GM12878 (cell line): ENCODE measurements around the gene METTL8. TPM values are rescaled to one million over a fixed set of nuclear protein-coding genes. Genes with fewer than 3 reads are reported as not detected.

Source experiments
- ATF7 ChIP-seq: fragments of 450-650 bp; IDR thresholded peaks from 2 replicates; pipeline ENCODE4 v1.6.1; 2016; ENCODE audit warnings: low read depth, mild to moderate bottlenecking
- CHD4 ChIP-seq: fragments of 200-600 bp; sonication (generic); IDR thresholded peaks from 2 replicates; pipeline ENCODE4 v1.6.1; 2016; ENCODE audit warnings: mild to moderate bottlenecking
- HDAC6 ChIP-seq: fragments of 200-600 bp; sonication (generic); IDR thresholded peaks from one replicate; pipeline ENCODE4 v1.8.0; 2017; ENCODE audit warnings: antibody characterized with exemption; ENCODE audit not compliant: unreplicated experiment
- MXI1 ChIP-seq: fragments of 150-350 bp; IDR thresholded peaks from 2 replicates; pipeline ENCODE4 v1.6.1; 2011; ENCODE audit warnings: low read depth, mild to moderate bottlenecking, inconsistent platforms, low read length, improper control_type of control experiment
- NFIC ChIP-seq: IDR thresholded peaks from 2 replicates; pipeline ENCODE4 v1.6.1; 2012; ENCODE audit warnings: low read depth, mild to moderate bottlenecking, inconsistent platforms, low read length, moderate library complexity
- POLR2AphosphoS5 ChIP-seq: IDR thresholded peaks from 2 replicates; pipeline ENCODE4 v1.6.1; 2011; ENCODE audit warnings: mild to moderate bottlenecking, low read length, inconsistent platforms
- RB1 ChIP-seq: fragments of 450-650 bp; formaldehyde crosslinking; IDR thresholded peaks from 2 replicates; pipeline ENCODE4 v1.6.1; 2017; ENCODE audit warnings: mild to moderate bottlenecking, borderline replicate concordance
- RBBP5 ChIP-seq: fragments of 200-600 bp; sonication (generic); conservative IDR thresholded peaks from 2 replicates; pipeline ENCODE4 v1.6.1; 2016
- SMAD1 ChIP-seq: fragments of 450-650 bp; IDR thresholded peaks from 2 replicates; pipeline ENCODE4 v1.6.1; 2018; ENCODE audit warnings: mild to moderate bottlenecking, low read depth; ENCODE audit not compliant: partially characterized antibody
- SMAD5 ChIP-seq: IDR thresholded peaks from 2 replicates; pipeline ENCODE4 v1.6.1; 2016; ENCODE audit warnings: antibody characterized with exemption, low read depth
- SRF ChIP-seq, 2 experiments: IDR thresholded peaks; 2 replicates each; pipeline ENCODE4 v1.6.1; 2011; ENCODE audit warnings: low read depth in 2 of 2, low read length in 2 of 2, mild to moderate bottlenecking in 1 of 2, moderate library complexity in 1 of 2
- STAT1 ChIP-seq: fragments of 450-650 bp; conservative IDR thresholded peaks from 2 replicates; pipeline ENCODE4 v1.6.1; 2014; ENCODE audit warnings: antibody characterized with exemption, mild to moderate bottlenecking
- TBL1XR1 ChIP-seq: IDR thresholded peaks from 2 replicates; pipeline ENCODE4 v1.6.1; 2012; ENCODE audit warnings: low read depth, low read length, improper control_type of control experiment
- TCF12 ChIP-seq: IDR thresholded peaks from 2 replicates; pipeline ENCODE4 v1.6.1; 2011; ENCODE audit warnings: low read depth, mild to moderate bottlenecking, low read length
- WRNIP1 ChIP-seq: IDR thresholded peaks from 2 replicates; pipeline ENCODE4 v1.6.1; 2011; ENCODE audit warnings: low read depth, low read length, improper control_type of control experiment, borderline replicate concordance
- ZNF274 ChIP-seq: IDR thresholded peaks from one replicate; pipeline ENCODE4 v1.8.0; 2011; ENCODE audit not compliant: insufficient read length, insufficient read depth
- ZNF384 ChIP-seq: IDR thresholded peaks from 2 replicates; pipeline ENCODE4 v1.6.1; 2012; ENCODE audit warnings: low read depth, mild to moderate bottlenecking, low read length, improper control_type of control experiment, borderline replicate concordance
- ZSCAN29 ChIP-seq: fragments of 450-650 bp; IDR thresholded peaks from 2 replicates; pipeline ENCODE4 v1.6.1; 2017; ENCODE audit warnings: mild to moderate bottlenecking, moderate library complexity
- ZZZ3 ChIP-seq: IDR thresholded peaks from 2 replicates; pipeline ENCODE4 v1.6.1; 2011; ENCODE audit warnings: low read depth; ENCODE audit not compliant: control insufficient read depth, insufficient read length
- polyA plus RNA-seq, 11 experiments: library from polyadenylated mRNA; depleted of rRNA in 4 of 11; unstranded in 6 of 11; stranded (reverse) in 5 of 11; fragments of >200 nt; fragmentation: Nextera tagmentation in 4 of 11; fragmentation: Illumina TruSeq in 1 of 11; extraction: Ambion mirVana in 4 of 11; extraction: Trizol in 1 of 11; gene quantifications; 1 replicate in 1 of 11; 2 replicates in 10 of 11; pipeline versions ENCODE4 v1.2.1 to v1.2.3, GENCODE V29; 2011 to 2016; ENCODE audit warnings: inconsistent platforms in 2 of 11, missing spikeins in 2 of 11, low read depth in 1 of 11
- total RNA-seq, 4 experiments: library from RNA; depleted of rRNA in 3 of 4; stranded (reverse); fragments of >200 nt in 3 of 4; fragmentation: Illumina TruSeq in 1 of 4; extraction: Trizol in 1 of 4; gene quantifications; 2 replicates each; pipeline versions ENCODE4 v1.2.1 to v1.2.3, GENCODE V29; 2013 to 2021
- TF ChIP-seq, protein P1 (sequence below): fragments of 450-650 bp; IDR thresholded peaks from 2 replicates; pipeline ENCODE4 v1.6.1; 2016; ENCODE audit warnings: mild to moderate bottlenecking
- TF ChIP-seq, protein P2 (sequence below): fragments of 450-650 bp; IDR thresholded peaks from 2 replicates; pipeline ENCODE4 v1.6.1; 2017; ENCODE audit warnings: antibody characterized with exemption, mild to moderate bottlenecking, moderate library complexity
- TF ChIP-seq, protein P3 (sequence below): fragments of 450-650 bp; IDR thresholded peaks from 2 replicates; pipeline ENCODE4 v1.6.1; 2018; ENCODE audit warnings: borderline replicate concordance, mild to moderate bottlenecking; ENCODE audit not compliant: partially characterized antibody

The METTL8 gene
- total and polyA plus RNA-seq, 10 of the 15 experiments (the other 5 are each of a cell fraction or from before 2014, with no cell fraction given), result 30.8 to 96.3 (median 51.5) TPM

GRCh38 chr2:171406044-171406443 lies 27.7 kb downstream of the METTL8 start (continued):
- TF ChIP-seq NFIC (peak; percentile 71; the same call in 1 of the 2 replicates), SMAD1 (no peak), CHD4 (no peak), ZNF274 (no peak), SMAD5 (no peak), POLR2AphosphoS5 (no peak), STAT1 (no peak), ZNF384 (no peak), TBL1XR1 (no peak), HDAC6 (no peak), ZZZ3 (no peak), ZSCAN29 (no peak), SRF (IDR thresholded peaks at IDR 0.05; ENCODE audit: low read depth in 2 of 2, low read length in 2 of 2) (no peak), ATF7 (no peak), RB1 (no peak), TCF12 (0 out of 2 replicates have a peak, but pooled peaks have one; percentile 38), RBBP5 (no peak), WRNIP1 (no peak), MXI1 (no peak)
- TF ChIP-seq, protein P1, sequence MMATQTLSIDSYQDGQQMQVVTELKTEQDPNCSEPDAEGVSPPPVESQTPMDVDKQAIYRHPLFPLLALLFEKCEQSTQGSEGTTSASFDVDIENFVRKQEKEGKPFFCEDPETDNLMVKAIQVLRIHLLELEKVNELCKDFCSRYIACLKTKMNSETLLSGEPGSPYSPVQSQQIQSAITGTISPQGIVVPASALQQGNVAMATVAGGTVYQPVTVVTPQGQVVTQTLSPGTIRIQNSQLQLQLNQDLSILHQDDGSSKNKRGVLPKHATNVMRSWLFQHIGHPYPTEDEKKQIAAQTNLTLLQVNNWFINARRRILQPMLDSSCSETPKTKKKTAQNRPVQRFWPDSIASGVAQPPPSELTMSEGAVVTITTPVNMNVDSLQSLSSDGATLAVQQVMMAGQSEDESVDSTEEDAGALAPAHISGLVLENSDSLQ, result no peak
- TF ChIP-seq, protein P2, sequence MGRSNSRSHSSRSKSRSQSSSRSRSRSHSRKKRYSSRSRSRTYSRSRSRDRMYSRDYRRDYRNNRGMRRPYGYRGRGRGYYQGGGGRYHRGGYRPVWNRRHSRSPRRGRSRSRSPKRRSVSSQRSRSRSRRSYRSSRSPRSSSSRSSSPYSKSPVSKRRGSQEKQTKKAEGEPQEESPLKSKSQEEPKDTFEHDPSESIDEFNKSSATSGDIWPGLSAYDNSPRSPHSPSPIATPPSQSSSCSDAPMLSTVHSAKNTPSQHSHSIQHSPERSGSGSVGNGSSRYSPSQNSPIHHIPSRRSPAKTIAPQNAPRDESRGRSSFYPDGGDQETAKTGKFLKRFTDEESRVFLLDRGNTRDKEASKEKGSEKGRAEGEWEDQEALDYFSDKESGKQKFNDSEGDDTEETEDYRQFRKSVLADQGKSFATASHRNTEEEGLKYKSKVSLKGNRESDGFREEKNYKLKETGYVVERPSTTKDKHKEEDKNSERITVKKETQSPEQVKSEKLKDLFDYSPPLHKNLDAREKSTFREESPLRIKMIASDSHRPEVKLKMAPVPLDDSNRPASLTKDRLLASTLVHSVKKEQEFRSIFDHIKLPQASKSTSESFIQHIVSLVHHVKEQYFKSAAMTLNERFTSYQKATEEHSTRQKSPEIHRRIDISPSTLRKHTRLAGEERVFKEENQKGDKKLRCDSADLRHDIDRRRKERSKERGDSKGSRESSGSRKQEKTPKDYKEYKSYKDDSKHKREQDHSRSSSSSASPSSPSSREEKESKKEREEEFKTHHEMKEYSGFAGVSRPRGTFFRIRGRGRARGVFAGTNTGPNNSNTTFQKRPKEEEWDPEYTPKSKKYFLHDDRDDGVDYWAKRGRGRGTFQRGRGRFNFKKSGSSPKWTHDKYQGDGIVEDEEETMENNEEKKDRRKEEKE, result no peak
- TF ChIP-seq, protein P3, sequence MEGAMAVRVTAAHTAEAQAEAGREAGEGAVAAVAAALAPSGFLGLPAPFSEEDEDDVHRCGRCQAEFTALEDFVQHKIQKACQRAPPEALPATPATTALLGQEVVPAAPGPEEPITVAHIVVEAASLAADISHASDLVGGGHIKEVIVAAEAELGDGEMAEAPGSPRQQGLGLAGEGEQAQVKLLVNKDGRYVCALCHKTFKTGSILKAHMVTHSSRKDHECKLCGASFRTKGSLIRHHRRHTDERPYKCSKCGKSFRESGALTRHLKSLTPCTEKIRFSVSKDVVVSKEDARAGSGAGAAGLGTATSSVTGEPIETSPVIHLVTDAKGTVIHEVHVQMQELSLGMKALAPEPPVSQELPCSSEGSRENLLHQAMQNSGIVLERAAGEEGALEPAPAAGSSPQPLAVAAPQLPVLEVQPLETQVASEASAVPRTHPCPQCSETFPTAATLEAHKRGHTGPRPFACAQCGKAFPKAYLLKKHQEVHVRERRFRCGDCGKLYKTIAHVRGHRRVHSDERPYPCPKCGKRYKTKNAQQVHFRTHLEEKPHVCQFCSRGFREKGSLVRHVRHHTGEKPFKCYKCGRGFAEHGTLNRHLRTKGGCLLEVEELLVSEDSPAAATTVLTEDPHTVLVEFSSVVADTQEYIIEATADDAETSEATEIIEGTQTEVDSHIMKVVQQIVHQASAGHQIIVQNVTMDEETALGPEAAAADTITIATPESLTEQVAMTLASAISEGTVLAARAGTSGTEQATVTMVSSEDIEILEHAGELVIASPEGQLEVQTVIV, result no peak
